Skin epidermis (tissue), 12 donors: ENCODE measurements around the gene CDH13.

Experiments used
- H3K27ac ChIP-seq, 21 experiments: fragments of 200-600 bp; sonication (generic) in 11 of 21; one replicate each; pipeline ENCODE4 v1.5.0; 2020; ENCODE audit warnings: mild to moderate bottlenecking in 3 of 21, inconsistent platforms in 2 of 21, moderate library complexity in 2 of 21
- H3K4me3 ChIP-seq, 7 experiments: fragments of 200-600 bp; sonication (generic) in 2 of 7; one replicate each; pipeline ENCODE4 v1.5.0; 2020; ENCODE audit warnings: inconsistent platforms in 2 of 7, mild to moderate bottlenecking in 2 of 7, moderate library complexity in 1 of 7

Gene CDH13

DNA sequence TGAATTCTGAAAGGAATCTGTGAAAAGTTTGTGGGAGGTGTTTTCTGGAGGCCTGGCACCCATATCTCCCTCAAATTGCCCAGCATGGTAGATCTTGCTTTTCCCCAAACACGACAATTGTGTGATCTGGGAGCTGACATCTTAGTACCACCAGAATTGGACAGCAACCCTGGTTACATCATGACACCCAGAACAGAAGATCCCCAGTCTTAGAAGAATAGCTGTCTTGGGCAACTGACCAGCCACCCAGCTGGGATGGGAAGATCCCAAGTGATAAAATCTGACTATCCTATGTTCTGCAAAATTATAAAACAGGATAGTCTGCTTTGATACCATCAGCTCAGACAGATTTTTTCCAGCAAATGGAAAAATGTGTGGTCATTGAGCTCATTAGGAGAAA, 235.3 kb downstream of the CDH13 start:
- Histone ChIP-seq H3K27ac (no peak overlapping the region), H3K4me3 (no peak overlapping the region)

DNA sequence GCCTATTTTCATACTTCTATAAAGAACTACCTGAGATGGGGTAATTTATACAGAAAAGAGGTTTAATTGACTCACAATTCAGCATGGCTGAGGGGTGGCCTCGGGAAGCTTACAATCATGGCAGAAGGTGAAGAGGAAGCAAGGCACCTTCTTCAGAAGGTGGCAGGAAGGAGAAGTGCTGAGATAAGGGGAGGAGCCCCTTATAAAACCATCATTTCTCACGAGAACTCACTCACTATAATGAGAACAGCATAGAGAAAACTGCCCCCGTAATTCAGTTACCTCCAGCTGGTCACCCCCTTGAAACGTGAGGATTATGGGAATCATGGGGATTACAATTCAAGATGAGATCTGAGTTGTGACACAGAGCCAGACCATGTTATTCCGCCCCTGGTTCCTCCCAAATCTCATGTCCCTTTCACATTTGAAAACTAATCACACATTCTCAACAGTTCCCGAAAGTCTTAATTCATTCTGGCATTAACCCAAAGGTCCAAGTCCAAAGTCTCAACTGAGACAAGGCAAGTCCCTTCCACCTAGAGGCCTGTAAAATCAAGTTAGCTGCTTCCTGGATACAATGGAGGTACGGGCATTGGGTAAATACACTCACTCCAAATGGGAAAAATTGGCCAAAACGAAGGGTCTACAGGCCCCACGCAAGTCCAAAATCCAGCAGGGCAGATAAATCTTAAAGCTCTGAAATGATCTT, 237.7 kb downstream of the CDH13 start:
- H3K27ac ChIP-seq: no peak overlapping the region
- no peak overlapping the region for H3K4me3 ChIP-seq

DNA sequence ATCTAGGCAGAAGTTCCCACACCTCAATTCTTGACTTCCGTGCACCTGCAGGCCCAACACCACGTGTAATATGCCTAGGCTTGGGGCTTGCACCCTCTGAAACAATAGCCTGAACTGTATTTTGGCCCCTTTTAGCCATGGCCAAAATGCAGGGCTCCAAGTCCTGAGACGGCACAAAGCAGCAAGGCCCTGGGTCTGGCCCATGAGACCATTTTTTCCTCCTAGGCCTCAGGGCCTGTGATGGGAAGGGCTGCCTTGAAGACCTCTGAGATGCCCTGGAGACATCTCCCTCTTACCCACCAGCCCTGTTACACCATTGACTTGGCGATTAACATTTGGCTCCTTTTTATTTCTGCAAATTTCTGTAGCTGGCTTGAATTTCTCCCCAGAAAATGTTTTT, 238.6 kb downstream of the CDH13 start:
- H3K4me3 ChIP-seq: no peak overlapping the region
- no peak overlapping the region for H3K27ac ChIP-seq

DNA sequence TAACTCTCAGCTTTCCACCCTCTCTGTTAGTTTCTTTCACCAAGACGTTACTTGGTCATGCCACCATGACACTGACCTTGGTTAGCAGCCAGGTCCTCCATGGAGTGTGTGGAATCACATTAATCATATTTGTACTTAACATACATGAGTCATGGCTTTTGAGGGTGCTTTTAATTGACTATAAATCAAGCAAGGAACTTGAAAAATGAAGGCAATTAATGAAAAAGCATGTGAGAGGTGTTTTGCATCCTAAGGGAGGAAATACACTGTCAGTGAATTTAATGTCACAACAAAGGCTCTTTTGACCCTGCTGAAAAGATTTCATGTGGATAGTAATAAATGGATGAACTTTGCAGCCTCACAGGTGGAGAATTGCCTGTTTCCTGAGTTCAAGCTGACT, 240.7 kb downstream of the CDH13 start:
- Histone ChIP-seq H3K4me3 (no peak overlapping the region), H3K27ac (no peak overlapping the region)

DNA sequence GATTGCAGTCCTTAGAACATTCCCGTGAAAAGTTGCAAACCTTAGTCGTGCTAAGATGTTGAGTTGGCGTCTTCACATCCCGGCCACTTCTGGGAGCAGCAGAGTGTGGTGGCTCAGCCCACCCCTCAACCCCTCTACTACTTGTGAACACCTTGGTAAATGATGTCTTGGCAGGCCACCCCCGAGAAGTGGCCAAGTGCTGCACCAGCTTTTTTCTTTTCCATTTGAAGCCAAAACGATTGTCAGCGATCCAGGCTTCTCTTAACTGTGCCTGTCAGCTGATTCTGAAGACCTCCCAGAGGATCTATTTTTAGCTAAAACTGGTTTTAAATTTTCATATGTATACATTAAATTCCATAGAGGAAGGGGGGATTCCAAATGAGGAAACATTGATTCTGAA, 247.5 kb downstream of the CDH13 start:
- Histone ChIP-seq H3K27ac (no peak overlapping the region), H3K4me3 (no peak overlapping the region)

DNA sequence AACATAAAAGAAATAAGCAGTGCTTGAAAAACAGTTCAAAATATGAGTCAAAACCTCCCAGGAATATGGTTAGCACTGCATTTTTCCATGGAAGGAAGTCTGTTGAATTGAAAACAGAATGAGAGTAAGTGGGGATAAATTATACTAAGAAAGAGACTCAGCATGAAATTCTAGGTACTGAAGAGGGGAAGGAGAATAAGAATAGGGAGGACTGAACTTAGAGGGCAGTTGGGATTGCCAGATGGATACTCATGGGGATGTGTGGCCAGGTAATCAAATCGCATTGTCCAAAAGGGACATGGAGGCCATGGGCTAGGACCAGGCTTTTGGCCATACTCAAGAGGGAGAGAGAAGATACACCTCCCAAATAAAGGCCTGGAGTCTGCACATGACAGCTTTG, 247.9 kb downstream of the CDH13 start:
- no peak overlapping the region for H3K4me3 ChIP-seq
- H3K27ac ChIP-seq: no peak overlapping the region

DNA sequence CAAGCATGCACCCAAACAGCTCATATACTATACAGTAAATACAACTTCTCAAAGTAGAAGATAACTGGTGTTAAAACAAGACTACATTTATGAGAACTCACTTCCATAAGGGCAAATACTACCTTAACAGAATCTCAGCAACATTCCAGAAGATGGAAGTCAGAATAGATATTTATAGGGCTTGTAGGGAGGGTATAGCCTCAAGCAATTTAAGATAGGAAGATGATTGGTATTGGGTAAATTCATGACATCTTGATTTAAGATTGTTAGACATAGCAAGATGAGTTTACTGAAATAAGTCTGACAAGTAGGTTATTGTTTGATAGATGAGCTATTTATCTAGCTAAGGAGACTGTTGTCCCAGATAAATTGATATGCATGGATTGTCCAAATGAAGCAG, 250.2 kb downstream of the CDH13 start:
- H3K27ac ChIP-seq: no peak overlapping the region
- H3K4me3 ChIP-seq: no peak overlapping the region

DNA sequence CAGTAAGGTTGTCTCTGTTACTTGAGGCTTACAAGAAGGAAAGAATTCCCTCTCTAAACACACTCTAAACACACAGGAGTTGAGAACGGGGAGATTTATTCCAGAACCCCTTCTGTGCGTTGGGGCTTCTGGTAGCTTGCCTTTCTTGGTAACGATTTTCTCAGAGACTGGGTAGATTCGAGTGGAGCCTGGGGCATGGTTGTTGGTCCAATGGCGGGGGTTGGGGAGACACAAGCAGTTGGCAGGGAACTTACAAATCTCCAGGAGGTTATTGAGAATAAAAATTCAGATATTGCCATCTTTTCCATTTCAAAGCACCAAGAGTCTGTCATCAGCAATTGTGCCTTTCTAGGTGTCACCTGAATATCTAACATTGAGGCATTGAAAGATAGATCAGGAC, 251.7 kb downstream of the CDH13 start:
- no peak overlapping the region for H3K4me3 ChIP-seq
- H3K27ac ChIP-seq: no peak overlapping the region

DNA sequence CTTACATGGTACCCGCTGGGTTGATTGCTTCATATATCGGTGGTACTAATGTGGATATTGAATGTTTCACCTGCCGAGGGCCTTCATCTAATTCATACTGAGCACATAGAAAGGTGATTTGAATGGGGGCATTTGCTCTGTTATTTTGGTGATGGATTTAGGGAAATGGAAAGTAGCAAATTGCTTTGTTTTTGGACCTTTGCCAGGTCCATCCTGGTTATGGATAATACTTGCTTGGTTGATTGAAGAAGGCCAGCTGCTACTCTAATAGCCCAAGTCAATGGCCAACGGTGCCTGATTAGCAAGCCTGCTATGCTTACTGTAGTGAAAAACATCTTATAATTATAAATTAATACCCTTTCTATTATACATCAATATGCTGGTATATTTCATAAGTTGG, 253.6 kb downstream of the CDH13 start:
- H3K4me3 ChIP-seq: no peak overlapping the region

DNA sequence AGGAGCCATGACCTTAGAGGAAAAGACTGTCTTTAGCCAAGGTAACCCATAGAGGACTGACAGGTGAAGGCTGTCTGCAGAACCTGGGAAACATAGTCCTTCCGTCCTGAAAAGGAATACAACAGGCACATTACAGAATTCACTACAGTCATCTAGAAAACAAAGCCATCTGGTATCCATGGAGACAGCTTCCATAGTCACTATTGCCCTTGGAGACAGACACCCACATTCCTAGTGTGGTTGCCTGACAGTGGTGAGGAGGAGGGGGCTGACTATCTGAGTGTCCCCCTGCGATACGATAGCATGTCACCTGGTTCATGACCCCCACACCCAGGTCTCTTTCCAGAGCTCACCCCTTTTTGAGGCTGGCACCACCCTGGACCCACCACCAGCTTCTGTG, 254.7 kb downstream of the CDH13 start:
- H3K27ac ChIP-seq: no peak overlapping the region
- no peak overlapping the region for H3K4me3 ChIP-seq

More for the DNA sequence above, 253.6 kb downstream of the CDH13 start:
- H3K27ac ChIP-seq: no peak overlapping the region

DNA sequence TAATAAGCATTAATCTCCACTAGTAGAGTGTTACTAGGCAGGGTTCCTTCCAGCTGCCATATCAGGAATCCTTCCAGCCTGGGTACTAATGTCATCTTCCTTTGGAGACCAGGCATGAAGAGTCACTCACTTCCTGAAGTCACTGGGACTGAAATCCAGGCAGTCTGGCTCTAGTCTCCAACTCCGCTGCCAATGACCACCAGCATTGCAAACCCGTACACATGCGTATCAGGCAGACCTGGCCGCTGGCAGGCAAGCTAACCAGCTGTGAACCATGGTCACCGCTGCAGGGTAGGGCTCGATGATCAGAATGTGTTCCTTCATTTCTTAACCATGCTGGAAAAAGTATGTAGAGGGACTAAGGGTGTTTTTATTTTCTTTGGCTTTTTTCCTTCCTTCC, 255.5 kb downstream of the CDH13 start:
- no peak overlapping the region for H3K4me3 ChIP-seq
- H3K27ac ChIP-seq: no peak overlapping the region

DNA sequence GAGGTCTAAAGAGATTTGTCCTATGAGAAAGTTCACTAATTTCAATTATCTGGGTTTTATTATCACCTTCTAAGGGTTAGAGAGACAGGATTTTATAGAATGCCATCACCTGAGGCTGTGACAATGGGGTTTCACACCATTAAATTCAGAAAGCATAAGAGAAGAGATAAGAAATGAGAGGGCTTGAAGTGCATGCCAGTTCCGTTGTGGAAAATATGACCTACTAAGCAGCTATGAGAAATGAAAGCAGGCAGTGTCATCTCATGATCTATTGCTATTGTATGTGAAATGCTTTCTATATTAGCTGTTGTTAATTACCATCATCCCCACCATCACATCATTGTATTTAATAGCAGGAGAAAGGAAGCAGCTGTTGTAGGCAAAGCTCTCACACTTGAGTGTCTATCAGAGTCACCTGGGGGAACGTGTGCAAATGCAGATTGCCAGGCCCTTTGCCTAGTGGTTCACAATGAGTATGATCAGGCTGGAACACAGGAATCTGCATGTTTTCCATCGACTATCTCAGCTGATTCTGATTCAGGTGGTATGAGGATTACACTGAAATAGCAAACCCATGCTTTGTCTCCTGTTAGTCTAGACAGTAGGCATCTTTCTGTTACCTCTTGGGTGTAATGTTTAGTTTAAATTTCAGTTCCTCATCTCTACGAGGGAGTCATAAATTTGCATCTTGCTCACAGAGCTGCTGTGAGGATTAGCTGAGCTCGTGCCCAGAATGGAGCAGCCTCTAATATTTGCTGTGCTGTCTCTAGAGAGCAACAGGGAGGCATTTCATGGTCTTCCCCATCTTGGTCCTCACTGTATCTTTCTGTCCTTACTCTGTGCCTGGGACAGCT, 256.4 kb downstream of the CDH13 start:
- Histone ChIP-seq H3K27ac (no peak overlapping the region), H3K4me3 (no peak overlapping the region)

DNA sequence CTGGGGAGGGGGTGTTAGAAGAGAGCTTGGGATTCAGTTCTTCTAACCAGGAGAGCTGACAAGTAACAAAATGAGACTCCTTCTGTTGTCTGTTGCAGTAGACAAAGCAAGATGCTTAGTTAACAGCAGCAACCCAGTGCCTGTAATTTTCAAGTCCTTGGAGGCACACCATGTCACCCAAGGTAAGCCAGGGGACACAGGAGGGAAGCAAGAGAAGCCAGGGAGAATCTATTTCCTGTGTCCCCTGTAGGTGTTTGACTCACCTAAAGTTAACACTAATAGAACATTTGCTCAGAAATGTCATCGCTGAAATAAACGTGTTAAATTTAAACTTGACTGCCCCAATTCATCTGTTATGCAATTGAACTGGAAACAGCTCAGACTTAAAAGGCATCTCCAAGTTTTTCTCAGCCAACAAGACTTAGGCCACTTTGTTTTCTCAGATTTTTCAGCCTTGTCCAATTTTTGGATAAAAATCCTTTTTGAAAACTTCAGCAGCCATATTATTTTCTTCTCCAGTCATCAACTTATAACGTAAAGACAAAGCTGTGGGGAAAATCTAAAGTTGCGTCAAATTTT, 257.6 kb downstream of the CDH13 start:
- H3K27ac ChIP-seq: no peak overlapping the region
- H3K4me3 ChIP-seq: no peak overlapping the region

DNA sequence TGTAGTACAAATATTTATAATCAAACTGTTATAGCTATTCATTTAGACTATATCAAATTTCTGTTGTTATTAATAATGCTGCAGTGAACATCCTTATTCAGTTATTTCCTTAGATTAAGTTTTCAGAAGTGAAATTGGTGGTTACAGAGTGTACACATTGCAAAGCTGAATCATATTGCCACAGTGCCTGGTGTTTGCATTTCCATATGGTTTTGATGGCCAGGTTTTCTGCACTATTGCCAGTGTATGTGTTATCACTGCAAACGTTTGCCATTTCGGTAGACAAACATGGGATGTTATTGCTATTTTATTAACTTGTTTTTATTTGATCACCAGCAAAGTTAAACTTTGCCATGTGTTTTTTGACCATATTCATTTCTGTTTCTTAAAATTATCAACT, 259.4 kb downstream of the CDH13 start:
- Histone ChIP-seq H3K4me3 (no peak overlapping the region), H3K27ac (no peak overlapping the region)

DNA sequence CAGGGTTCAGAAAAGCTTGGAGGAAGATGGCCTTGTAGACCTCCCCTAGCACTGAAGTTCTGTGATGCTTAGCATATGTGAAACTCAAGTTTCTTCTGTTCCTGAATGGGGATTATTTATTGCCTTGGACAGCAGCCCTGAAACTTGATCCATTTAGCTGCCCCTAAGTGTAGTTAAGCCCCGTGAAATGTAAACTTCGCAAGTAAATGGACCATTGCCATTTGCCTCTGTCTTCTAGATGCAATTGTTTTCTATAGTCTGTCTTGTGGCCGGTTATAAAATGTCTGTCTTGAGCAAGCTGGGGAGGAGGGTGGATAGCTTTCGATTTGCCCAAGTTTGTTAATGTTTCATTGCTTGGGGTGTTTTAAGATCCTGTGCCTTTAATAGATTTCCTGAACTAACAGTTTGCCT, 261.8 kb downstream of the CDH13 start:
- no peak overlapping the region for H3K4me3 ChIP-seq
- no peak overlapping the region for H3K27ac ChIP-seq

DNA sequence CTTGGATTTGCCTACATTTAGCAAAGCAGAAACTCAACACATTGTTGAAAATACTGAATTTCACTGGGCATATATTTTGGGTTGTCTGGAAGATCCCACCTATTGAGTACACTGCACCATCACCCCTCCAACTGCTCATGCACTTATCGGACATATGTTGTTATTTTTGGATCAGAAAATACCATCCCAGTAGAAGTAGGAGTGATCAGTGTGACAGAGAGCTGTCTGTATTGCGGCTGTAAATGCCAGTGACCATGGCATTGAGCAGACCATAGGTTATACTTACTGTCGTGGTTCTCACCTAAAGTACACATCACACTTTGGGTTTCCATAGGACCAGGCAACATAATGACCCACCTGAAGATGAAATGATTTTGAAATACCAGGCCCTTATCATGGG, 264.7 kb downstream of the CDH13 start:
- H3K4me3 ChIP-seq: no peak overlapping the region

DNA sequence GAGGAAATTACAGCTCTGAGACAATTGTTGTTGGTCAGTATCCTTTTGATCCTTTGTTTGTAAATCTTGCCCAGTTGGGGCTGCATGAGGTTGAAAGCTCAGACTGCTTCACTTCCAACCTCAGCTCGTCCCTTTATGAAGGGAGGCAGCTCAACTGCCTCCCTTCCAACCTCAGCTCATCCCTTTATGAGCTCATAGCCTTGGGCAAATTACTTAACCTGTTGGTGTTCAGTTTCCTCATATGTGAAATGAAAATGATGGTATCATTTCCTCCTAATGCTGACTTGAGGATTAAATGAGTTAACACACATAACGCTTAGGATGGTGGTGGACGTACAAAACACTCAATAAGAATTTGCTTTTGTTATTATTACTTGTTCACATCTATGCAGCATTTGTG, 265.1 kb downstream of the CDH13 start:
- Histone ChIP-seq H3K27ac (no peak overlapping the region), H3K4me3 (no peak overlapping the region)

More for the DNA sequence above, 264.7 kb downstream of the CDH13 start:
- H3K27ac ChIP-seq: no peak overlapping the region

DNA sequence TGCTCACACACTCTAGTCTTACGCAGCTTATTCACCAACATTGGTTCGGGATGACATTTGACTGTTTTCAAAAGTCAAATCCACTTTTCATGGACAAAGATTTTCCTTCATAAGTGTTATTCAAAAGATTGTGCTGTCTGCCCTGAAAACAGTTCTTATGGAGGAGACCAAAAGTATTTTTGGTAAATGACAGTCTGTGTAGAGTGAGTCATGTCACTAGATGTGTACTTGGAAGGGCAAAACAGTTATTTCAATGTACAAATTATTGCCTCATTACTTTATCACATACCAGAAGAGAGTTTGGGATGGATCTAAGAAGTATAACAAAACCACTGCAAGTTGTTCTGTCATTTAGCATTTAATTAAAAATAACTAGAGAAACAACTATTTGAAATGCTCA, 265.6 kb downstream of the CDH13 start:
- Histone ChIP-seq H3K27ac (no peak overlapping the region), H3K4me3 (no peak overlapping the region)

DNA sequence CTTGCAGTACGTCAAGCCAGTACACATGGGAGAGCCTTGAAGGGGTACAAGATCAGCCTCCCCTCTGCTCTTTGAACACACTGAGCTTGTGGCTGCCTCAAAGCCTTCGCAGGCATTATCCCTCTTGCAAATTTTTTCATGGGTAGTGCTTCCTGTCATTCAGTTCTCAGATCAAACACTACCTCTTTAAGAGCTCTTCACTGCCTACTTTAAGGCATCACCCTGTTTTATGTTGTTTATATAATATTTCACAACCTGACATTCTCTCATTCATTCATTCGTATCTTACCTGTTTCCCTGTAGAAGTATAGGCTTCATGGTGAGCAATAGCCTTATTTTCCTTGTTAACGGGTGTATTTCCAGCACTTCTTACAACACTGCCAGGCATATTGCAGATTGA, 269.1 kb downstream of the CDH13 start:
- H3K27ac ChIP-seq: no peak overlapping the region

DNA sequence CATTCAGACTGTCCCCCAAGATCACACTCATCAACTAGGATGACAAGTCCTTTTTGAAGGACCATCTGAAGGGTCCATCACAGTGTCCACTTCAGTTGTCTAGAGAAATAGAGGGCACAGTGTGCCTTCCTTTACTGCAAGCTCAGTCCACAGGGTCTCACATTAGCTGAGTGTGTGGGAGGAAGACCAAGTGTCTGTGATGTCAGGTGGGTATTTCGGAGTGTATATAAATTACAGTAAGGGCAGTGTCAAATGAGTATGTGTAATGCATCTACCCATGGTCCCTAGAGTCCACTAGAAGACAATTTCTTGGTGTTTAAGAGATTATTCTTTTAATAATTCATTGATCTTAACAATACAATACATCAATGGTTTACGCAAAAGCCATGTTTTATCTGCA, 272.2 kb downstream of the CDH13 start:
- no peak overlapping the region for H3K4me3 ChIP-seq
- H3K27ac ChIP-seq: no peak overlapping the region

More for the DNA sequence above, 269.1 kb downstream of the CDH13 start:
- H3K4me3 ChIP-seq: no peak overlapping the region
